ENCODE measurements around the gene ARL6IP4. TPM values are rescaled to one million over a fixed set of nuclear protein-coding genes. Genes with fewer than 3 reads are reported as not detected.

The ARL6IP4 gene
- total RNA-seq, 1 experiment from 2014 or later: 132 TPM

GRCh38 chr12:122977153-122977552 lies 3.3 kb upstream of the ARL6IP4 start:
- Histone ChIP-seq H4K20me1 (ENCODE audit: control insufficient read depth, insufficient read depth, insufficient read length) (no peaks in the 10 kb centered on the region), H2BK20ac (ENCODE audit: low read depth, low read length, poor library complexity, severe bottlenecking) (no peak overlapping the region), H3K4me2 (ENCODE audit: insufficient read depth, insufficient read length, low read length) (no peak overlapping the region), H2AFZ (ENCODE audit: low read length) (no peak overlapping the region), H3K4ac (ENCODE audit: low read depth, low read length) (no peak overlapping the region), H3K23ac (ENCODE audit: insufficient read length, low read depth, low read length) (no peak overlapping the region), H2AK5ac (ENCODE audit: insufficient read length, low read length) (no peak overlapping the region), H3K4me1 (ENCODE audit: insufficient read depth, low read length) (peaks cover 8% of the 10 kb centered on the region; the same call in 1 of the 2 replicates), H3K9me3 (ENCODE audit: control insufficient read depth, low read depth, low read length) (no peaks in the 10 kb centered on the region), H4K91ac (ENCODE audit: insufficient read length, low read depth, low read length) (no peak overlapping the region), H2BK12ac (ENCODE audit: insufficient read length, low read depth, low read length) (no peak overlapping the region), H3K56ac (ENCODE audit: insufficient read length, low read depth, low read length) (no peak overlapping the region), H3K27me3 (ENCODE audit: insufficient read depth, low read length) (no peaks in the 10 kb centered on the region), H4K5ac (ENCODE audit: insufficient read length, low read depth, low read length) (no peak overlapping the region), H3T11ph (ENCODE audit: low read length) (no peak overlapping the region), H3K27ac (ENCODE audit: insufficient read length, low read depth, low read length) (no peak overlapping the region), H2BK120ac (ENCODE audit: low read depth, low read length, poor library complexity, severe bottlenecking) (no peak overlapping the region), H4K8ac (replicated peaks; ENCODE audit: insufficient read length, low read depth, low read length) (no peak overlapping the region), H3K9ac (ENCODE audit: extremely low read depth, insufficient read length, low read length) (no peak overlapping the region), H3K14ac (ENCODE audit: insufficient read depth, low read length) (no peak overlapping the region), H3K23me2 (ENCODE audit: insufficient read length, low read depth, low read length, poor library complexity, severe bottlenecking) (peaks cover 20% of the 10 kb centered on the region), H3K79me2 (ENCODE audit: insufficient read depth, low read length) (no peaks in the 10 kb centered on the region), H2BK5ac (ENCODE audit: insufficient read length, low read length) (no peak overlapping the region), H3K79me1 (ENCODE audit: insufficient read depth, low read depth, low read length, poor library complexity, severe bottlenecking) (no peaks in the 10 kb centered on the region), H2BK15ac (ENCODE audit: low read depth, low read length) (no peak overlapping the region), H3K18ac (ENCODE audit: insufficient read length, low read depth, low read length) (no peak overlapping the region)
- no peak for TF ChIP-seq CTCF (conservative IDR thresholded peaks at IDR 0.05)
- Mint-ChIP-seq H3K27ac (no peak overlapping the region), H3K9me3 (no peaks in the 10 kb centered on the region), H3K36me3 (ENCODE audit: insufficient read depth in 1 of 3, low read depth in 3 of 3) (peaks cover 0 to 11% (median 0%) of the 10 kb centered on the region in 3 experiments; a peak in 3 of 7 replicates), H3K27me3 (ENCODE audit: low read depth) (no peaks in the 10 kb centered on the region), H3K4me3 (peak overlapping the region; percentile 25 to 41; a peak in 3 of 5 replicates), H3K4me1 (peaks cover 19 to 26% of the 10 kb centered on the region in 2 experiments)
- no peak for DNase-seq
- no CpG with 5 or more reads among the region's 6 CpGs for WGBS (ENCODE audit: extremely low coverage, insufficient read length, low lambda C conversion rate)
